Keratinocyte (primary cell): Measurements from ENCODE around the gene ZBTB46. TPM values are rescaled to one million over a fixed set of nuclear protein-coding genes. Genes with fewer than 3 reads are reported as not detected.
"Not testable (repeated sequence)": the region's sequence is repeated elsewhere in the genome, so short reads cannot be mapped to it uniquely, and the experiment has no call there.

Source experiments
- DNase-seq: peaks from one replicate; pipeline ENCODE4 v3.0.0-alpha.2; 2011; ENCODE audit warnings: low read depth, missing footprints, low spot score
- FAIRE-seq: peaks from 2 replicates; lab custom pipeline; 2011; peaks lifted over from hg19 to GRCh38; lab: Jason Lieb, UNC
- H2AFZ ChIP-seq: 2 replicates; pipeline ENCODE4 v1.6.0; 2012; ENCODE audit warnings: low read length, control low read depth, inconsistent platforms; ENCODE audit not compliant: control insufficient read depth
- H3K27ac ChIP-seq: 2 replicates; pipeline ENCODE4 v1.5.1; 2011; ENCODE audit warnings: low read length; ENCODE audit not compliant: control insufficient read depth, insufficient read depth
- H3K27me3 ChIP-seq: 3 replicates; pipeline ENCODE4 v1.6.0; 2011; ENCODE audit warnings: low read length; ENCODE audit not compliant: control insufficient read depth, insufficient read depth; ENCODE audit errors: extremely low read depth
- H3K36me3 ChIP-seq, 2 experiments: 2 replicates in 1 of 2; 3 replicates in 1 of 2; pipeline ENCODE4 v1.5.1; 2011; ENCODE audit warnings: low read length in 2 of 2, mild to moderate bottlenecking in 1 of 2; ENCODE audit not compliant: control insufficient read depth in 2 of 2, insufficient read depth in 2 of 2; ENCODE audit errors: extremely low read depth in 1 of 2
- H3K4me1 ChIP-seq: 3 replicates; pipeline ENCODE4 v1.5.1; 2011; ENCODE audit warnings: low read length; ENCODE audit not compliant: control insufficient read depth, insufficient read depth; ENCODE audit errors: extremely low read depth
- H3K4me2 ChIP-seq: 3 replicates; pipeline ENCODE4 v1.6.0; 2011; ENCODE audit warnings: low read depth, low read length; ENCODE audit not compliant: control insufficient read depth, insufficient read depth; ENCODE audit errors: extremely low read depth
- H3K4me3 ChIP-seq, 3 experiments: fragments of 200-600 bp in 1 of 3; sonication (generic) in 1 of 3; 2 replicates in 2 of 3; 3 replicates in 1 of 3; pipeline ENCODE4 v1.5.1; 2011 to 2016; ENCODE audit warnings: low read length in 3 of 3, mild to moderate bottlenecking in 3 of 3, control low read depth in 2 of 3, inconsistent platforms in 1 of 3, low read depth in 1 of 3, mixed read lengths in 1 of 3, mixed run types in 1 of 3, moderate library complexity in 1 of 3; ENCODE audit not compliant: control insufficient read depth in 2 of 3, insufficient read depth in 2 of 3; ENCODE audit errors: extremely low read depth in 1 of 3
- H3K79me2 ChIP-seq: 2 replicates; pipeline ENCODE4 v1.6.0; 2012; ENCODE audit warnings: low read length; ENCODE audit not compliant: control insufficient read depth, insufficient read depth
- H3K9ac ChIP-seq: 3 replicates; pipeline ENCODE4 v1.6.0; 2011; ENCODE audit warnings: low read length; ENCODE audit not compliant: control insufficient read depth, insufficient read depth; ENCODE audit errors: extremely low read depth
- H3K9me1 ChIP-seq: 3 replicates; pipeline ENCODE4 v1.6.0; 2011; ENCODE audit warnings: low read length; ENCODE audit not compliant: control insufficient read depth, insufficient read depth; ENCODE audit errors: extremely low read depth
- H3K9me3 ChIP-seq: 2 replicates; pipeline ENCODE4 v1.5.1; 2012; ENCODE audit warnings: low read depth, low read length; ENCODE audit not compliant: control insufficient read depth
- H4K20me1 ChIP-seq: 3 replicates; pipeline ENCODE4 v1.6.0; 2011; ENCODE audit warnings: low read length; ENCODE audit not compliant: control insufficient read depth, insufficient read depth; ENCODE audit errors: extremely low read depth
- EZH2 ChIP-seq: IDR thresholded peaks from one replicate; pipeline ENCODE4 v1.6.1; 2012; ENCODE audit warnings: inconsistent platforms, mild to moderate bottlenecking, low read length, moderate library complexity
- dilution Hi-C: fragments of 300-500 bp; cut with MboI; formaldehyde crosslinking; loops from one replicate; pipeline ENCODE4 v1.7.0; 2020; ENCODE audit warnings: low sequenced_read_pairs; ENCODE audit not compliant: extremely low pct_ligation_motif_present
- polyA plus RNA-seq, 5 experiments: library from polyadenylated mRNA; depleted of rRNA in 3 of 5; stranded (reverse) in 3 of 5; stranded (forward) in 1 of 5; unstranded in 1 of 5; fragments of >200 nt; gene quantifications; 1 replicate in 1 of 5; 2 replicates in 3 of 5; 3 replicates in 1 of 5; pipeline versions ENCODE4 v1.2.1 to v1.2.3, GENCODE V29; 2011 to 2012; ENCODE audit warnings: missing spikeins in 2 of 5, low read depth in 1 of 5, low replicate concordance in 1 of 5
- TF ChIP-seq, protein P1 (sequence below), 3 experiments: IDR thresholded peaks in 1 of 3; conservative IDR thresholded peaks in 1 of 3; optimal IDR thresholded peaks in 1 of 3; 2 replicates in 2 of 3; 3 replicates in 1 of 3; pipeline versions ENCODE3 to v1.5.1; 2011; ENCODE audit warnings: low read length in 3 of 3, mild to moderate bottlenecking in 3 of 3, moderate library complexity in 2 of 3, control low read depth in 1 of 3, inconsistent platforms in 1 of 3; ENCODE audit not compliant: insufficient read depth in 2 of 3; ENCODE audit errors: extremely low read depth in 1 of 3

The ZBTB46 gene
- polyA plus RNA-seq, 1 donor (not counting 4 experiments of a cell fraction or from before 2014, with no cell fraction given), result 0.12 TPM

DNA sequence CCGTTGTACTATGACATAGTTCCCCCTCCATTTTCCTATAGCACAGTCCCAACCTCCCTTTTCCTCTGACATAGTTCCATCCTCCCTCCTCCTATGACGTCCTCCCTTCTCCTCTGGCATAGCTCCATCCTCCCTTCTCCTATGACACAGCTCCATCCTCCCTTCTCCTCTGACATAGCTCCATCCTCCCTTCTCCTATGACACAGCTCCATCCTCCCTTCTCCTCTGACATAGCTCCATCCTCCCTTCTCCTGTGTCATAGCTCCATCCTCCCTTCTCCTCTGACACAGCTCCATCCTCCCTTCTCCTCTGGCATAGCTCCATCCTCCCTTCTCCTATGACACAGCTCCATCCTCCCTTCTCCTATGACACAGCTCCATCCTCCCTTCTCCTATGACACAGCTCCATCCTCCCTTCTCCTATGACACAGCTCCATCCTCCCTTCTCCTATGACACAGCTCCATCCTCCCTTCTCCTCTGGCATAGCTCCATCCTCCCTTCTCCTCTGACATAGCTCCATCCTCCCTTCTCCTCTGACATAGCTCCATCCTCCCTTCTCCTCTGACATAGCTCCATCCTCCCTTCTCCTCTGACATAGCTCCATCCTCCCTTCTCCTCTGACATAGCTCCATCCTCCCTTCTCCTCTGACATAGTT, 108.0 kb downstream of the ZBTB46 start:
- H3K9ac ChIP-seq, DNase-seq, H3K4me2 ChIP-seq, H4K20me1 ChIP-seq, H3K36me3 ChIP-seq, dilution Hi-C loops, H2AFZ ChIP-seq, H3K4me3 ChIP-seq, H3K9me3 ChIP-seq, H3K27me3 ChIP-seq, H3K9me1 ChIP-seq, H3K4me1 ChIP-seq, H3K27ac ChIP-seq, FAIRE-seq: not testable (repeated sequence)
- peaks cover 32% of the 10 kb centered on the region for H3K79me2 ChIP-seq

DNA sequence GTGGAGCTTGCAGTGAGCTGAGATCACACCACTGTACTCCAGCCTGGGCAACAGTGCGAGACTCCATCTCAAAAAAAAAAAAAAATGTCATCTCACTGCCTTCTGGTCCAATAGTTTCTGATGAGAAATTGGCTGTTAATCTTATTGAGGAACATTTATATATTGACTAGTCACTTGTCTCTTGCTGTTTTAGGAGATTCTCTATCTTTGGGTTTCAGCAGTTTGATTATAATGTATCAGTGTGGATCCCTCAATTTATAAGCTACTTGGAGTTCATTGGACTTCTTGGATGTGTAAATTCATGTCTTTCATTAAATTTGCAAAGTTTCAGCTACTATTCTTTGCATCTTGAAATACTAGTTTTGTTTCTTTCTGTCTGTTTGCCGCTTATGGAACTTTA, 112.1 kb downstream of the ZBTB46 start:
- DNase-seq (no peak), FAIRE-seq (no peak)
- Histone ChIP-seq H3K36me3 (peaks cover 6 to 10% of the 10 kb centered on the region in 2 experiments), H3K4me1 (no peaks in the 10 kb centered on the region), H3K9me3 (no peaks in the 10 kb centered on the region), H4K20me1 (peaks cover 4% of the 10 kb centered on the region), H3K79me2 (peaks cover 59% of the 10 kb centered on the region), H3K9me1 (no peaks in the 10 kb centered on the region), H3K27ac (no peak overlapping the region), H3K27me3 (no peaks in the 10 kb centered on the region), H3K4me3 (no peak overlapping the region), H3K9ac (no peak overlapping the region), H3K4me2 (no peak overlapping the region), H2AFZ (no peak overlapping the region)
- TF ChIP-seq, protein P1, sequence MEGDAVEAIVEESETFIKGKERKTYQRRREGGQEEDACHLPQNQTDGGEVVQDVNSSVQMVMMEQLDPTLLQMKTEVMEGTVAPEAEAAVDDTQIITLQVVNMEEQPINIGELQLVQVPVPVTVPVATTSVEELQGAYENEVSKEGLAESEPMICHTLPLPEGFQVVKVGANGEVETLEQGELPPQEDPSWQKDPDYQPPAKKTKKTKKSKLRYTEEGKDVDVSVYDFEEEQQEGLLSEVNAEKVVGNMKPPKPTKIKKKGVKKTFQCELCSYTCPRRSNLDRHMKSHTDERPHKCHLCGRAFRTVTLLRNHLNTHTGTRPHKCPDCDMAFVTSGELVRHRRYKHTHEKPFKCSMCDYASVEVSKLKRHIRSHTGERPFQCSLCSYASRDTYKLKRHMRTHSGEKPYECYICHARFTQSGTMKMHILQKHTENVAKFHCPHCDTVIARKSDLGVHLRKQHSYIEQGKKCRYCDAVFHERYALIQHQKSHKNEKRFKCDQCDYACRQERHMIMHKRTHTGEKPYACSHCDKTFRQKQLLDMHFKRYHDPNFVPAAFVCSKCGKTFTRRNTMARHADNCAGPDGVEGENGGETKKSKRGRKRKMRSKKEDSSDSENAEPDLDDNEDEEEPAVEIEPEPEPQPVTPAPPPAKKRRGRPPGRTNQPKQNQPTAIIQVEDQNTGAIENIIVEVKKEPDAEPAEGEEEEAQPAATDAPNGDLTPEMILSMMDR (optimal IDR thresholded peaks at IDR 0.05 in 1 of 3, IDR thresholded peaks at IDR 0.05 in 1 of 3, conservative IDR thresholded peaks at IDR 0.05 in 1 of 3; ENCODE audit: extremely low read depth in 1 of 3, insufficient read depth in 2 of 3, low read length in 3 of 3), result no peak
- no peak for TF ChIP-seq EZH2
- dilution Hi-C loops, result no loop called here

- dilution Hi-C loops, result no loop called here
- Histone ChIP-seq H3K9me1 (no peaks in the 10 kb centered on the region), H4K20me1 (no peaks in the 10 kb centered on the region), H3K79me2 (peaks cover 80% of the 10 kb centered on the region), H3K27ac (no peak overlapping the region), H3K27me3 (no peaks in the 10 kb centered on the region), H3K4me2 (no peak overlapping the region), H3K36me3 (peaks cover 4 to 11% of the 10 kb centered on the region in 2 experiments), H3K4me1 (no peaks in the 10 kb centered on the region), H2AFZ (no peak overlapping the region), H3K4me3 (no peak overlapping the region), H3K9me3 (no peaks in the 10 kb centered on the region), H3K9ac (no peak overlapping the region)
- FAIRE-seq, result no peak
- TF ChIP-seq, protein P1 (optimal IDR thresholded peaks at IDR 0.05 in 1 of 3, IDR thresholded peaks at IDR 0.05 in 1 of 3, conservative IDR thresholded peaks at IDR 0.05 in 1 of 3; ENCODE audit: extremely low read depth in 1 of 3, insufficient read depth in 2 of 3, low read length in 3 of 3), result no peak
- TF ChIP-seq EZH2, result no peak
- DNase-seq, result no peak
Observed at GRCh38 chr20:63714858-63715257, 116.2 kb downstream of the ZBTB46 start.
